Neural progenitor cell (in vitro differentiated cells): Measurements from ENCODE around the gene LRBA. TPM values are rescaled to one million over a fixed set of nuclear protein-coding genes. Genes with fewer than 3 reads are reported as not detected.

ENCODE experiments used
- DNase-seq: peaks from one replicate; pipeline ENCODE4 v3.0.0-alpha.2; 2016; ENCODE audit warnings: low spot score
- H2AFZ ChIP-seq: fragments of 200-600 bp; sonication (generic); replicated peaks from 2 replicates; pipeline ENCODE4 v1.6.1; 2016; ENCODE audit warnings: antibody characterized with exemption
- H3F3A ChIP-seq: fragments of 200-600 bp; sonication (generic); 2 replicates; pipeline ENCODE4 v1.6.1; 2016; ENCODE audit warnings: antibody characterized with exemption, low read depth
- H3K27ac ChIP-seq: fragments of 200-600 bp; sonication (generic); 2 replicates; pipeline ENCODE4 v1.5.1; 2016; ENCODE audit warnings: mild to moderate bottlenecking
- H3K27me3 ChIP-seq: fragments of 200-600 bp; sonication (generic); 2 replicates; pipeline ENCODE4 v1.6.1; 2016; ENCODE audit warnings: mild to moderate bottlenecking, moderate library complexity
- H3K36me3 ChIP-seq: fragments of 200-600 bp; sonication (generic); 2 replicates; pipeline ENCODE4 v1.5.1; 2016
- H3K4me1 ChIP-seq: fragments of 200-600 bp; sonication (generic); 2 replicates; pipeline ENCODE4 v1.6.1; 2016; ENCODE audit warnings: mixed run types
- H3K4me2 ChIP-seq: fragments of 200-600 bp; sonication (generic); 2 replicates; pipeline ENCODE4 v1.6.1; 2016
- H3K4me3 ChIP-seq: fragments of 200-600 bp; sonication (generic); 2 replicates; pipeline ENCODE4 v1.5.1; 2016
- H3K79me2 ChIP-seq: fragments of 200-600 bp; sonication (generic); 2 replicates; pipeline ENCODE4 v1.6.1; 2016; ENCODE audit warnings: low read depth
- H3K9ac ChIP-seq: fragments of 200-600 bp; sonication (generic); 2 replicates; pipeline ENCODE4 v1.6.1; 2016
- H3K9me3 ChIP-seq: fragments of 200-600 bp; sonication (generic); 2 replicates; pipeline ENCODE4 v1.5.1; 2016; ENCODE audit warnings: low read depth
- H4K20me1 ChIP-seq: fragments of 200-600 bp; sonication (generic); 2 replicates; pipeline ENCODE4 v1.6.1; 2016; ENCODE audit warnings: low read depth
- H3K27ac Mint-ChIP-seq: 3 replicates; pipeline ENCODE4 v1.8.0; 2021; ENCODE audit warnings: mixed read lengths
- H3K27me3 Mint-ChIP-seq: 2 replicates; pipeline ENCODE4 v1.8.0; 2022; ENCODE audit warnings: low read depth, mild to moderate bottlenecking, inconsistent platforms, moderate library complexity, mixed read lengths; ENCODE audit not compliant: insufficient read depth
- H3K36me3 Mint-ChIP-seq: 3 replicates; pipeline ENCODE4 v1.8.0; 2021; ENCODE audit warnings: mixed read lengths
- H3K4me1 Mint-ChIP-seq: 3 replicates; pipeline ENCODE4 v1.8.0; 2021; ENCODE audit warnings: mixed read lengths
- H3K4me3 Mint-ChIP-seq: 3 replicates; pipeline ENCODE4 v1.8.0; 2021; ENCODE audit warnings: mild to moderate bottlenecking, moderate library complexity, mixed read lengths
- H3K9me3 Mint-ChIP-seq: 3 replicates; pipeline ENCODE4 v1.8.0; 2020; ENCODE audit warnings: mixed read lengths
- CTCF ChIP-seq: fragments of 200-600 bp; sonication (generic); IDR thresholded peaks from 2 replicates; pipeline ENCODE4 v1.5.1; 2017; ENCODE audit warnings: antibody characterized with exemption, mild to moderate bottlenecking
- EZH2 ChIP-seq: fragments of 200-600 bp; sonication (generic); IDR thresholded peaks from 2 replicates; pipeline ENCODE4 v1.6.1; 2017; ENCODE audit warnings: antibody characterized with exemption, mild to moderate bottlenecking, moderate library complexity
- EZH2phosphoT487 ChIP-seq: fragments of 200-600 bp; sonication (generic); IDR thresholded peaks from 2 replicates; pipeline ENCODE4 v1.6.1; 2017; ENCODE audit warnings: antibody characterized with exemption
- total RNA-seq: library from RNA; depleted of rRNA; stranded (reverse); fragments of >200 nt; gene quantifications from 2 replicates; pipeline ENCODE4 v1.2.3, GENCODE V29; 2015; ENCODE audit warnings: low replicate concordance

The LRBA gene
- total RNA-seq, 1 donor from 2014 or later: 111 TPM

DNA sequence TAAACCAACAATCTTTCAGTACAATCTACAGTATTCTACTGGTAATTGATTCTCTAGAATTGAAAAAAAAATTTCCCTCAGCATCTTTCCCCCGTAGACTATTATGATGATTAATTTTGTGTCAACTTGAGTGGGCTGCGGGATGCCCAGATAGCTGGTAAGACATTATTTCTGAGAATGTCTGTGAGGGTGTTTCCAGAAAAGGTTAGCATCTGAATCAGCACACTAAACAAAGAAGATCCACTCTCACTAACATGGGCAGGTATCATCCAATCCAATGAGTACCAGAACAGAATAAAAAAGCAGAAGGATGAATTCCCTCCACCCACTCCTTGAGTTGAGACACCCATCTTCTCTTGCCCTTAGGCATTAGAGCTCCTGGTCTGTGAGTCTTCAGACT is 619.2 kb downstream of the LRBA start:
- DNase-seq: no peak
- H3K9ac ChIP-seq: no peak overlapping the region
- no peak overlapping the region for H3K4me2 ChIP-seq
- no peak for TF ChIP-seq EZH2phosphoT487
- H2AFZ ChIP-seq: no peak overlapping the region
- no peaks in the 10 kb centered on the region for H3K27me3 ChIP-seq
- no peak overlapping the region for H3K27ac ChIP-seq
- H3K79me2 ChIP-seq: no peaks in the 10 kb centered on the region
- no peak overlapping the region for H3K4me3 Mint-ChIP-seq
- H3K36me3 ChIP-seq: peaks cover 4% of the 10 kb centered on the region
- peaks cover 3% of the 10 kb centered on the region for H3K27me3 Mint-ChIP-seq
- H3K4me3 ChIP-seq: no peak overlapping the region
- H4K20me1 ChIP-seq: no peaks in the 10 kb centered on the region
- H3K4me1 ChIP-seq: no peaks in the 10 kb centered on the region
- no peaks in the 10 kb centered on the region for H3F3A ChIP-seq
- no peak overlapping the region for H3K27ac Mint-ChIP-seq
- H3K9me3 Mint-ChIP-seq: peaks cover 5% of the 10 kb centered on the region
- H3K36me3 Mint-ChIP-seq: peaks cover 8% of the 10 kb centered on the region
- H3K9me3 ChIP-seq: peaks cover 3% of the 10 kb centered on the region
- no peaks in the 10 kb centered on the region for H3K4me1 Mint-ChIP-seq

DNA sequence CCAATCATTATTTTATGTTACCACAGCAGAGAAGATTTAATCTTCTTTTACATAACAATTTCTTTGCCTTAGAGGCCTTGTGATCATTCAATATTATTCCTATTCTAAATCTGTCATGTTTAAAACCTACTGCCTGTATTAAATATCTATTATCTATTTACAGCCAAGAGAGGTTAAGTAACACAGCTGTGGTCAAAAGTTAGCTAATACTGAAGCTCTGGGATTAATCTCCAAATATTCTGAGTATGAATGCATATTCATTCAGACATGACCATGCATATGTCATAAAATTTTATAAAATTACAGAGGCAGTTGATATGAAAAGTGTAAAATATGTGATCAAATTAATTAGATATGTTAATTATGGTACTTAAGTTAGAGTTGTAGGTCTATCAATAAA is 621.0 kb downstream of the LRBA start:
- Histone ChIP-seq H3K27ac (no peak overlapping the region), H3K79me2 (no peaks in the 10 kb centered on the region), H3K9ac (no peak overlapping the region), H3K27me3 (no peaks in the 10 kb centered on the region), H2AFZ (no peak overlapping the region), H3F3A (no peaks in the 10 kb centered on the region), H3K4me1 (no peaks in the 10 kb centered on the region), H3K9me3 (peaks cover 3% of the 10 kb centered on the region), H4K20me1 (no peaks in the 10 kb centered on the region), H3K4me2 (no peak overlapping the region), H3K4me3 (no peak overlapping the region), H3K36me3 (peaks cover 4% of the 10 kb centered on the region)
- Mint-ChIP-seq H3K36me3 (peaks cover 5% of the 10 kb centered on the region), H3K4me3 (no peak overlapping the region), H3K9me3 (peaks cover 5% of the 10 kb centered on the region), H3K27ac (no peak overlapping the region), H3K27me3 (peaks cover 3% of the 10 kb centered on the region), H3K4me1 (no peaks in the 10 kb centered on the region)
- no peak for DNase-seq
- no peak for TF ChIP-seq EZH2
- no peak for TF ChIP-seq CTCF
- no peak for TF ChIP-seq EZH2phosphoT487

DNA sequence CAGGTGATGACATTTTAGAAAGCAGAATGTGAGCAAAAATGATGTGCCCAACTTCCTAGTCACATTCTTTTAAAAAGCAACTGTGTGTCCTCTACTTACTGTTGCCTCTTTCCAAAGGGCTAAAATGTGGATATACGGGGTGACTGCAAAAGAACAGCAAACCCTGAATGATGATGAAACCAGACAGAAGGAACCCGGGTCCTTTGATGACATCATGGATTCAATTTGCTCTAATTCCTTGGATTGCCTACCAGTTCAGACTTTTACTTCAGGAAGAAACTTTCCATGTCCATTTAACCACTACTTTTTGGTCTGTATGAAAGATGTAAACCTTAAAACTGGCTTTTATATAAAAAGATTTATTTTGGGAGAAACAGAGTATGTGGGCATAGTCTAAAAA is 624.0 kb downstream of the LRBA start:
- Histone ChIP-seq H3K4me3 (no peak overlapping the region), H3K27me3 (no peaks in the 10 kb centered on the region), H3K27ac (no peak overlapping the region), H3K9ac (no peak overlapping the region), H3K4me1 (no peaks in the 10 kb centered on the region), H4K20me1 (no peaks in the 10 kb centered on the region), H3F3A (no peaks in the 10 kb centered on the region), H3K79me2 (no peaks in the 10 kb centered on the region), H3K36me3 (peaks cover 4% of the 10 kb centered on the region), H3K4me2 (no peak overlapping the region), H3K9me3 (peaks cover 3% of the 10 kb centered on the region), H2AFZ (no peak overlapping the region)
- no peak overlapping the region for H3K27ac Mint-ChIP-seq
- DNase-seq: no peak
- H3K4me1 Mint-ChIP-seq: peaks cover under 1% of the 10 kb centered on the region
- TF ChIP-seq EZH2phosphoT487 (no peak), CTCF (no peak), EZH2 (no peak)
- H3K9me3 Mint-ChIP-seq: peaks cover 5% of the 10 kb centered on the region
- peaks cover 3% of the 10 kb centered on the region for H3K27me3 Mint-ChIP-seq
- peaks cover 5% of the 10 kb centered on the region for H3K36me3 Mint-ChIP-seq
- H3K4me3 Mint-ChIP-seq: no peak overlapping the region

DNA sequence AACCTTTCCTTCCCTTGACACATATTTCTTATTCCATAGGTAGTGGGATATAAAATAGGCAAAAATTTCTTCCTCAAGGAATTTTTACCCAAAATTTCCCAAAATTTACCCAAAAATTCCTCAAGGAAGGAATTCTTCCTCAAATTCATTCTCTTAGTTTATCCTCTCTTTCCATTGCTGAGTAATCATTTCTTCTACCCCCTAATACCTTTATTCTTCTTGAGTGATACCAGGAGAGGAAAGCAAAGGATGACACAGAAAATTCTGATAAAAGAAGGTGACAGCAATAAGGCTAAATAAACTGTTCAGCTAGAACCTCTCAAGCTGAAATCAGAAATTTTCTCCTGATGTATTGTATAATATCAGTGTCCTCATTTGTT is 624.6 kb downstream of the LRBA start:
- Mint-ChIP-seq H3K4me3 (no peak overlapping the region), H3K4me1 (peaks cover 6% of the 10 kb centered on the region), H3K36me3 (peaks cover 5% of the 10 kb centered on the region), H3K27me3 (peaks cover 3% of the 10 kb centered on the region), H3K9me3 (peaks cover 5% of the 10 kb centered on the region), H3K27ac (no peak overlapping the region)
- peaks cover 3% of the 10 kb centered on the region for H3K9me3 ChIP-seq
- H3K9ac ChIP-seq: no peak overlapping the region
- H3K4me1 ChIP-seq: peaks cover 5% of the 10 kb centered on the region
- H3K36me3 ChIP-seq: peaks cover 4% of the 10 kb centered on the region
- H3K4me2 ChIP-seq: no peak overlapping the region
- H3K79me2 ChIP-seq: no peaks in the 10 kb centered on the region
- no peak overlapping the region for H2AFZ ChIP-seq
- no peak for TF ChIP-seq CTCF
- no peak for TF ChIP-seq EZH2phosphoT487
- TF ChIP-seq EZH2: no peak
- H3K27me3 ChIP-seq: no peaks in the 10 kb centered on the region
- no peak overlapping the region for H3K4me3 ChIP-seq
- no peak for DNase-seq
- no peak overlapping the region for H3K27ac ChIP-seq
- H4K20me1 ChIP-seq: no peaks in the 10 kb centered on the region
- peaks cover 5% of the 10 kb centered on the region for H3F3A ChIP-seq
